HEK293T (cell line): ENCODE results near the gene DNAJC4.
"Not testable (repeated sequence)": the region's sequence is repeated elsewhere in the genome, so short reads cannot be mapped to it uniquely, and the experiment has no call there.

Experiments
- CTCF ChIA-PET: fragments of 350-600 bp; formaldehyde crosslinking; extraction: SDS; loops from one replicate; lab custom pipeline; 2021; ENCODE audit warnings: antibody characterized with exemption, inconsistent platforms; lab: Yijun Ruan, JAX
- POLR2A ChIA-PET: fragments of 350-600 bp; formaldehyde crosslinking; extraction: SDS; loops from one replicate; lab custom pipeline; 2020; ENCODE audit warnings: antibody characterized with exemption, inconsistent platforms; lab: Yijun Ruan, JAX
- DNase-seq: peaks from one replicate; pipeline ENCODE4 v3.0.0; 2012; ENCODE audit warnings: mixed read lengths; ENCODE audit errors: extremely low spot score
- ARNT ChIP-seq: fragments of 450-650 bp; IDR thresholded peaks from 2 replicates; pipeline ENCODE4 v1.6.1; 2017; ENCODE audit warnings: mild to moderate bottlenecking
- BHLHE40 ChIP-seq: fragments of 450-650 bp; IDR thresholded peaks from 2 replicates; pipeline ENCODE4 v1.6.1; 2016; ENCODE audit warnings: mild to moderate bottlenecking, moderate library complexity, borderline replicate concordance
- CTBP1 ChIP-seq: fragments of 450-650 bp; IDR thresholded peaks from 2 replicates; pipeline ENCODE4 v1.6.1; 2016; ENCODE audit warnings: borderline replicate concordance
- ELF4 ChIP-seq: fragments of 450-650 bp; IDR thresholded peaks from 2 replicates; pipeline ENCODE4 v1.6.1; 2017; ENCODE audit warnings: antibody characterized with exemption
- FOXA1 ChIP-seq: fragments of 450-650 bp; IDR thresholded peaks from 2 replicates; pipeline ENCODE4 v1.6.1; 2016; ENCODE audit warnings: mild to moderate bottlenecking
- FOXK2 ChIP-seq: fragments of 450-650 bp; IDR thresholded peaks from 2 replicates; pipeline ENCODE4 v1.6.1; 2016; ENCODE audit warnings: mild to moderate bottlenecking
- FOXM1 ChIP-seq: fragments of 450-650 bp; IDR thresholded peaks from 2 replicates; pipeline ENCODE4 v1.6.1; 2017; ENCODE audit warnings: mild to moderate bottlenecking, borderline replicate concordance
- HDGF ChIP-seq: fragments of 450-650 bp; IDR thresholded peaks from 2 replicates; pipeline ENCODE4 v1.6.1; 2017; ENCODE audit warnings: antibody characterized with exemption, borderline replicate concordance
- L3MBTL2 ChIP-seq: fragments of 450-650 bp; conservative IDR thresholded peaks from 2 replicates; pipeline ENCODE4 v1.6.1; 2016; ENCODE audit warnings: mild to moderate bottlenecking
- LEF1 ChIP-seq: fragments of 450-650 bp; IDR thresholded peaks from 2 replicates; pipeline ENCODE4 v1.6.1; 2017; ENCODE audit warnings: mild to moderate bottlenecking, borderline replicate concordance
- NFRKB ChIP-seq: fragments of 450-650 bp; IDR thresholded peaks from 2 replicates; pipeline ENCODE4 v1.6.1; 2016; ENCODE audit warnings: mild to moderate bottlenecking, moderate library complexity
- PKNOX1 ChIP-seq: fragments of 450-650 bp; IDR thresholded peaks from 2 replicates; pipeline ENCODE4 v1.6.1; 2016
- SP1 ChIP-seq: fragments of 450-650 bp; IDR thresholded peaks from 2 replicates; pipeline ENCODE4 v1.6.1; 2017
- SUZ12 ChIP-seq: fragments of 450-650 bp; IDR thresholded peaks from 2 replicates; pipeline ENCODE4 v1.6.1; 2016; ENCODE audit warnings: mild to moderate bottlenecking
- TARDBP ChIP-seq: fragments of 450-650 bp; IDR thresholded peaks from 2 replicates; pipeline ENCODE4 v1.6.1; 2016
- ZNF384 ChIP-seq: fragments of 450-650 bp; IDR thresholded peaks from 2 replicates; pipeline ENCODE4 v1.6.1; 2016

The DNAJC4 gene

GRCh38 chr11:64243236-64243854 lies 13.0 kb downstream of the DNAJC4 start:
- no peak for TF ChIP-seq HDGF
- POLR2A ChIA-PET = interaction anchor here (1.0 to 8.3 kb wide), 11 partner anchors 9 to 75 kb away, joined by 3 to 59 read pairs (median 5); partner anchors contain the start of genes DNAJC4, NUDT22, PRDX5 and STIP1
- CTCF ChIA-PET = interaction anchor here (0.8 to 1.1 kb wide), 3 partner anchors 32 to 61 kb away, joined by 3 to 4 read pairs (median 3); partner anchors contain the start of gene ESRRA
- no peak for DNase-seq

- no peak for DNase-seq
- CTCF ChIA-PET = interaction anchor here (0.6 to 1.1 kb wide), 3 partner anchors 27 to 88 kb away, joined by 3 to 4 read pairs (median 3); no protein-coding TSS in a partner anchor
- POLR2A ChIA-PET = interaction anchor here (1.1 to 8.9 kb wide), 9 partner anchors 10 to 74 kb away, joined by 3 to 78 read pairs (median 7); partner anchors contain the start of genes DNAJC4, NUDT22, PRDX5 and STIP1
- TF ChIP-seq ARNT (no peak), ELF4 (no peak), ZNF384 (no peak), L3MBTL2 (no peak), TARDBP (no peak), SP1 (no peak), HDGF (no peak), PKNOX1 (no peak)
These were observed 13.8 kb downstream of the DNAJC4 start for GRCh38 chr11:64244107-64244506.

GRCh38 chr11:64244966-64245365 lies 14.6 kb downstream of the DNAJC4 start:
- CTCF ChIA-PET = interaction anchor here (1.0 kb wide), 1 partner anchor 87 kb away, joined by 4 read pairs; no protein-coding TSS in a partner anchor
- POLR2A ChIA-PET = interaction anchor here (0.9 to 8.9 kb wide), 8 partner anchors 9 to 110 kb away, joined by 3 to 78 read pairs (median 10); partner anchors contain the start of genes DNAJC4, PRDX5 and VEGFB
- no peak for TF ChIP-seq TARDBP
- no peak for TF ChIP-seq ELF4
- no peak for TF ChIP-seq ZNF384
- TF ChIP-seq NFRKB = no peak
- TF ChIP-seq FOXM1 = no peak
- TF ChIP-seq FOXK2 = no peak
- TF ChIP-seq CTBP1 = no peak
- TF ChIP-seq ARNT = no peak
- no peak for TF ChIP-seq BHLHE40
- no peak for TF ChIP-seq LEF1
- no peak for DNase-seq

- ChIA-PET CTCF (no interaction called here), POLR2A (interaction anchor here (0.9 to 8.9 kb wide), 12 partner anchors 9 to 109 kb away, joined by 3 to 78 read pairs (median 8); partner anchors contain the start of genes DNAJC4, ESRRA, NUDT22 and PRDX5)
- DNase-seq = no peak
- TF ChIP-seq FOXM1 (no peak), SUZ12 (no peak), SP1 (no peak), ELF4 (no peak)
These were observed 15.1 kb downstream of the DNAJC4 start for GRCh38 chr11:64245401-64245796.

DNA sequence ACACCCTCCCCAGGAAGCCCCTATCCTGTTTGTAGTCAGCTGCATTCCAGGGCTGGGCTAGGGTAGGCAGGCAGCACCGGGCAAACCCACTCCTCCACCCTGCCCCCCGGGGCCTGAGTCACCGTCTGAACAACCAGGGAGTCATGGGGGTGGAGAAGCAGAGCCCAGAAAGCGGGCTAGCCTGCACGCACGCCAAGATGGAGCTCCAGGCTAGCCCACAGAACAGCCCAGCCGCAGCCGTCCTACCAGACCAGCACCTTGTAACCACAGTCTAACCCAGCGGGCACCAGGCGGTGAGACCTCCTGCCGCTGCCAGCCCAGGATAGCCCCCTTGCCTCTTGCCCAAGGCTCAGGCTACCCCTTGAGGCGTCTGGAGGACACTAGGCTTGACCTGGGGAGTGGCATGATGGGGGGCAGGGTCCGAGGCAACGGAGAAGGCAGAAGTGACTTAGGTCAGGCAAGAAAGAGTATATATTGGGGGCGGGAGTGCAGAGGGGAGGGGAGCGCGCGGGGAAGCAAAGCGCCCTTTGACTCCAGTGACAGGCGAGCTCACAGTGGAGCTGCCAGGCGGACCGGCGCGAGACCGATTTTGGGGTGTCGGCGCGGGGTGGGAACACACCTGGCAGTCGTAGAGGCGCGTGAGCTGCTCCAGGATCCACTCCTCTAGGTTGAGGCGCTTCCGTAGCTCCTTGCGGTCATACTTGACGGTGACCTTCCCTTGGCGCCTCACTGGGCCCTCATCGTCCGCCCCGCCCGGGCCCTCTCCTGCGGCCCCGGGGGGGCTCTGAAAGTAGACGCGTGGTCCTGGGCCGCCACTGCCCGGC lies 15.7 kb downstream of the DNAJC4 start:
- DNase-seq = no peak
- TF ChIP-seq FOXA1 = no peak
- TF ChIP-seq HDGF = peak; percentile 77; the same call in 1 of the 2 replicates
- CTCF ChIA-PET = interaction anchor here (0.6 to 0.9 kb wide), 2 partner anchors 41 to 44 kb away, joined by 3 read pairs; no protein-coding TSS in a partner anchor
- POLR2A ChIA-PET = interaction anchor here (0.8 to 8.9 kb wide), 16 partner anchors 7 to 109 kb away, joined by 3 to 78 read pairs (median 5); partner anchors contain the start of genes DNAJC4, ESRRA, NUDT22 and PRDX5

DNA sequence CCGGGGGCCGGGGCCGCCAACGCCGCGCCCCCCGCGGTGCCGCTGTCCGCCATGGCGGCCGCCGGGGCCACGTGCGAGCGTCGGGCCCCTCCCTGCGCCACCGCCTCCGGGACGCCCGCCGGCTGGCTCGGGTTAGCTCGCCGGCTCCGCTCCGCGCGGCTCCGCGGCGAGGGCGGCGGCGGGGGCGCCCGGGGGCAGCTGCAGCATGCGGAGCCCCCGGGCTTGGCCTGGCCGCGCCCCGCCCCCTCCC lies 16.2 kb downstream of the DNAJC4 start:
- CTCF ChIA-PET = interaction anchor here (0.9 kb wide), 1 partner anchor 42 kb away, joined by 3 read pairs; no protein-coding TSS in a partner anchor
- DNase-seq = not testable (repeated sequence)
- POLR2A ChIA-PET = interaction anchor here (0.8 to 8.9 kb wide), 13 partner anchors 8 to 85 kb away, joined by 3 to 78 read pairs (median 7); partner anchors contain the start of genes DNAJC4, ESRRA, NUDT22 and PRDX5
- peak; percentile 32; the same call in 1 of the 2 replicates for TF ChIP-seq FOXM1

GRCh38 chr11:64246871-64247728 lies 16.8 kb downstream of the DNAJC4 start, which contains the start of gene PPP1R14B:
TSS of gene PPP1R14B (minus strand) at chr11:64246943. CDS start at chr11:64246673, 270 bp downstream.
- POLR2A ChIA-PET = interaction anchor here (0.8 to 8.9 kb wide), 13 partner anchors 8 to 84 kb away, joined by 3 to 78 read pairs (median 7); partner anchors contain the start of genes DNAJC4, ESRRA, NUDT22 and PRDX5
- DNase-seq = peak; percentile 82

More at GRCh38 chr11:64246871-64247728, 16.8 kb downstream of the DNAJC4 start, which contains the start of gene PPP1R14B:
- TF ChIP-seq HDGF (no peak), NFRKB (no peak), LEF1 (0 out of 2 replicates have a peak, but pooled peaks have one; percentile 10), PKNOX1 (no peak), L3MBTL2 (peak; percentile 92), FOXM1 (no peak), TARDBP (no peak), SP1 (no peak), SUZ12 (no peak), FOXK2 (no peak), FOXA1 (no peak), BHLHE40 (no peak), CTBP1 (no peak), ELF4 (no peak), ARNT (no peak)
- CTCF ChIA-PET = no interaction called here
